KMS-11 (cell line): Measurements from ENCODE around the gene VPS26A.

ENCODE experiments used
- H2AFZ ChIP-seq: fragments of 200-600 bp; sonication (generic); 2 replicates; pipeline ENCODE4 v1.6.1; 2016; ENCODE audit warnings: antibody characterized with exemption, mixed run types, low read depth
- H3K27ac ChIP-seq: fragments of 200-600 bp; sonication (generic); 2 replicates; pipeline ENCODE4 v1.6.1; 2016; ENCODE audit warnings: mild to moderate bottlenecking, mixed run types
- H3K27me3 ChIP-seq: fragments of 200-600 bp; sonication (generic); 2 replicates; pipeline ENCODE4 v1.6.1; 2017; ENCODE audit warnings: mild to moderate bottlenecking, low read depth, mixed run types, moderate library complexity; ENCODE audit not compliant: insufficient read depth
- H3K36me3 ChIP-seq: fragments of 200-600 bp; sonication (generic); 2 replicates; pipeline ENCODE4 v1.6.1; 2017; ENCODE audit warnings: mild to moderate bottlenecking, mixed run types; ENCODE audit not compliant: insufficient read depth
- H3K4me1 ChIP-seq: fragments of 200-600 bp; sonication (generic); 2 replicates; pipeline ENCODE4 v1.6.1; 2016; ENCODE audit warnings: mild to moderate bottlenecking, low read depth, mixed run types; ENCODE audit not compliant: poor library complexity, severe bottlenecking
- H3K4me2 ChIP-seq: fragments of 200-600 bp; sonication (generic); 2 replicates; pipeline ENCODE4 v1.7.0; 2016; ENCODE audit warnings: mild to moderate bottlenecking, mixed run types
- H3K4me3 ChIP-seq: fragments of 200-600 bp; sonication (generic); IDR thresholded peaks from 2 replicates; pipeline ENCODE4 v1.6.1; 2017; ENCODE audit warnings: low read depth, low read length, mixed read lengths; ENCODE audit not compliant: insufficient read depth
- H3K79me2 ChIP-seq: fragments of 200-600 bp; sonication (generic); 2 replicates; pipeline ENCODE4 v1.6.1; 2016; ENCODE audit warnings: low read depth, mixed run types; ENCODE audit not compliant: insufficient read depth
- H3K9ac ChIP-seq: fragments of 200-600 bp; sonication (generic); 2 replicates; pipeline ENCODE4 v1.6.1; 2016; ENCODE audit warnings: mild to moderate bottlenecking, mixed run types
- H4K20me1 ChIP-seq: fragments of 200-600 bp; sonication (generic); 2 replicates; pipeline ENCODE4 v1.6.1; 2016; ENCODE audit warnings: mild to moderate bottlenecking, mixed run types; ENCODE audit not compliant: insufficient read depth
- CTCF ChIP-seq: fragments of 200-600 bp; sonication (generic); conservative IDR thresholded peaks from 2 replicates; pipeline ENCODE4 v1.6.1; 2017; ENCODE audit warnings: low read depth, mild to moderate bottlenecking, antibody characterized with exemption, low read length, moderate library complexity, mixed read lengths

The VPS26A gene

DNA sequence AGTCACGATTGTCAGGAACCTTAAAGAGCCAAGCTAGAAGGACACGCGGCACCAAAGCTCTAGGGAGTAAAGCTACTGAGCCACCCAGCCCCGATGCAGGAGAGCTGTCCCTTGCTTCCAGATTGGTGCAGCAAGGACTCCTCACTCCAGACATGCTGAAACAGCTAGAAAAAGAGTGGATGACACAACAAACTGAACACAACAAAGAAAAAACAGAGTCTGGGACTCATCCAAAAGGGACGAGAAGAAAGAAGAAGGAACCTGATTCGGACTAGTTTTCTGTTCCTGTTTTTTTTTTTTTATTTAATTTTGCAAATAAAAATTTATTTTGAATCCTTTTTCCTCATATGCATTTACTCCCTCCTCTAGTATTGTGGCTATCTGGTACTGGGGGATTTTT, 84.8 kb downstream of the VPS26A start:
- Histone ChIP-seq H3K4me3 (no peak overlapping the region), H3K9ac (no peak overlapping the region), H4K20me1 (no peaks in the 10 kb centered on the region), H3K36me3 (no peaks in the 10 kb centered on the region; the same call in 1 of the 2 replicates), H3K27ac (no peak overlapping the region), H3K4me2 (no peak overlapping the region), H3K79me2 (no peaks in the 10 kb centered on the region), H2AFZ (no peak overlapping the region), H3K4me1 (peaks cover 38% of the 10 kb centered on the region), H3K27me3 (no peaks in the 10 kb centered on the region)
- no peak for TF ChIP-seq CTCF

DNA sequence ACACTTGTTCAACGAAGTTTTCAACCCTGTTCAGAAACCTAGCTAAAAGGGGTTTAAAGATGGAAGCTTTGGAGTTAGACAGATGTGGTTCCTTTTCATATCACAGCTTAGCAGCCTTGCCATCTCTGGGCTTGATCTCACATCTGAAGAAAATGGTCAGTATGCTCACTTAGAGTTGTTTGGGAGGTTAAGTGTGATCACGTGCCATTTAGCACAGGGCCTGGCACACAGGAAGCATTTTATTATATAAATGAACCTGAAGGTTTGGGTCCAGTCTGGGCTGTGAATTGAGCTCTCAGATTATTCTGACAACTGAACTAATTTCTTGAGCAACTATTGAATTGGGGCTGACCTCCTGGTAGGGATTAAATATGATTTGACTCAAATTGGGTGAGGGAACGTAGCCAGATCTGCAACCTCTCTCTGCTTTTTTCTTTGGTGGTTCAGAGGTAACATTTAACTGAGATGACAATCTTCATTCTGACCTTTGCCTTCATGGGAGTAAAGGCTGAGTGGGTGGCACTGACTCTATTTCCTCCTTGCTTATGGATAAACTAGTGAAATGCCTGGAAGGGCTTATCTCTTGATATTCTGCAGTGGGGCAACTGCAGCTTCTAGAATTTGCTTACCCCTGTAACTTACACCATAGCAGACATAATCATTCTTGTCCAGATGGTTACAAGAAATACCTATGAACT, 86.0 kb downstream of the VPS26A start:
- H3K4me3 ChIP-seq: no peak overlapping the region

DNA sequence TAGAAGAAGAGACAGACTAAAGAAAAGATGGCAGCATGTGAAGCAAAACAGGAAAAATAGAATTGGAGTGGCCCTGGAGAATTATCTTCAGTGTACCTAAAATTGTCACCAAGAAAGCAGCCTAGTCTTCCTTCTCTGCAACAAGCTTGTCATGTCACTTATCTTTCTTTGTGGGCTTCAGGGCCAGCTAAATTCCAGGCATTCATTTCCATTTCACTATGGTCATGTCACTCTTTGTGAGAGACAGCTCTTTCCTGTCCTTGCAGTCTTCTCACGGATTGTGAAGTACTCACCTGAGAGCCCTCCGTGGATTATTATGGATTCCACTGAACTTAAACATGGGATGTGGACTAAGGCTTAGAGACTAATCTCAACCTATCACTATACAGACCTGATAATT, 87.1 kb downstream of the VPS26A start:
- Histone ChIP-seq H3K4me3 (no peak overlapping the region), H4K20me1 (no peaks in the 10 kb centered on the region), H3K4me1 (peaks cover 38% of the 10 kb centered on the region), H2AFZ (no peak overlapping the region), H3K27ac (no peak overlapping the region), H3K4me2 (no peak overlapping the region), H3K27me3 (no peaks in the 10 kb centered on the region), H3K36me3 (no peaks in the 10 kb centered on the region; the same call in 1 of the 2 replicates), H3K79me2 (no peaks in the 10 kb centered on the region), H3K9ac (no peak overlapping the region)
- TF ChIP-seq CTCF: no peak

More for the DNA sequence above, 86.0 kb downstream of the VPS26A start:
- Histone ChIP-seq H2AFZ (no peak overlapping the region), H3K36me3 (no peaks in the 10 kb centered on the region; the same call in 1 of the 2 replicates), H3K4me2 (no peak overlapping the region), H3K9ac (no peak overlapping the region), H3K27me3 (no peaks in the 10 kb centered on the region), H3K79me2 (no peaks in the 10 kb centered on the region), H3K27ac (no peak overlapping the region), H4K20me1 (no peaks in the 10 kb centered on the region), H3K4me1 (peaks cover 36% of the 10 kb centered on the region)
- TF ChIP-seq CTCF: no peak

DNA sequence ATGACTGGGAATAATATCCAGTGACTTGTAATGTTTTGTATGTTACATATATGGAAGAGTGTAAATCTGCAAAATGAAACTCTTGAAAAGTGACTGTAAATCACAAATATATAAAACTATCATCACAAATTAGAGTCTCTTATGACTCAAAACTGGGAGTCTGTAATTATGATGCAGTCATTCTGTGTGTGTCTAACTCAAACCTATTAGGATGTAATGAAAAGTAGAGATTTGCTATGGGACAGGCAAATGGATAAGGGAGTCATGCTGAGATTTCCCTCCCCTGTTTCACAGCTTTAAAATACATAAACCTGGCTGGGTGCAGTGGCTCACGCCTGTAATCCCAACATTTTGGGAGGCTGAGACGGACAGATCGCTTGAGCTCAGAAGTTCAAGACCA, 87.5 kb downstream of the VPS26A start:
- Histone ChIP-seq H4K20me1 (no peaks in the 10 kb centered on the region), H3K36me3 (no peaks in the 10 kb centered on the region; the same call in 1 of the 2 replicates), H3K4me3 (no peak overlapping the region), H3K4me2 (no peak overlapping the region), H3K27me3 (no peaks in the 10 kb centered on the region), H3K79me2 (no peaks in the 10 kb centered on the region), H2AFZ (no peak overlapping the region), H3K27ac (no peak overlapping the region), H3K4me1 (peaks cover 38% of the 10 kb centered on the region), H3K9ac (no peak overlapping the region)
- no peak for TF ChIP-seq CTCF
